ENCODE results near the gene VWA5B1. TPM values are rescaled to one million over a fixed set of nuclear protein-coding genes. Genes with fewer than 3 reads are reported as not detected.

VWA5B1 gene, protein sequence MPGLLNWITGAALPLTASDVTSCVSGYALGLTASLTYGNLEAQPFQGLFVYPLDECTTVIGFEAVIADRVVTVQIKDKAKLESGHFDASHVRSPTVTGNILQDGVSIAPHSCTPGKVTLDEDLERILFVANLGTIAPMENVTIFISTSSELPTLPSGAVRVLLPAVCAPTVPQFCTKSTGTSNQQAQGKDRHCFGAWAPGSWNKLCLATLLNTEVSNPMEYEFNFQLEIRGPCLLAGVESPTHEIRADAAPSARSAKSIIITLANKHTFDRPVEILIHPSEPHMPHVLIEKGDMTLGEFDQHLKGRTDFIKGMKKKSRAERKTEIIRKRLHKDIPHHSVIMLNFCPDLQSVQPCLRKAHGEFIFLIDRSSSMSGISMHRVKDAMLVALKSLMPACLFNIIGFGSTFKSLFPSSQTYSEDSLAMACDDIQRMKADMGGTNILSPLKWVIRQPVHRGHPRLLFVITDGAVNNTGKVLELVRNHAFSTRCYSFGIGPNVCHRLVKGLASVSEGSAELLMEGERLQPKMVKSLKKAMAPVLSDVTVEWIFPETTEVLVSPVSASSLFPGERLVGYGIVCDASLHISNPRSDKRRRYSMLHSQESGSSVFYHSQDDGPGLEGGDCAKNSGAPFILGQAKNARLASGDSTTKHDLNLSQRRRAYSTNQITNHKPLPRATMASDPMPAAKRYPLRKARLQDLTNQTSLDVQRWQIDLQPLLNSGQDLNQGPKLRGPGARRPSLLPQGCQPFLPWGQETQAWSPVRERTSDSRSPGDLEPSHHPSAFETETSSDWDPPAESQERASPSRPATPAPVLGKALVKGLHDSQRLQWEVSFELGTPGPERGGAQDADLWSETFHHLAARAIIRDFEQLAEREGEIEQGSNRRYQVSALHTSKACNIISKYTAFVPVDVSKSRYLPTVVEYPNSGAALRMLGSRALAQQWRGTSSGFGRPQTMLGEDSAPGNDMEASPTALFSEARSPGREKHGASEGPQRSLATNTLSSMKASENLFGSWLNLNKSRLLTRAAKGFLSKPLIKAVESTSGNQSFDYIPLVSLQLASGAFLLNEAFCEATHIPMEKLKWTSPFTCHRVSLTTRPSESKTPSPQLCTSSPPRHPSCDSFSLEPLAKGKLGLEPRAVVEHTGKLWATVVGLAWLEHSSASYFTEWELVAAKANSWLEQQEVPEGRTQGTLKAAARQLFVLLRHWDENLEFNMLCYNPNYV
- not detected for total RNA-seq

DNA sequence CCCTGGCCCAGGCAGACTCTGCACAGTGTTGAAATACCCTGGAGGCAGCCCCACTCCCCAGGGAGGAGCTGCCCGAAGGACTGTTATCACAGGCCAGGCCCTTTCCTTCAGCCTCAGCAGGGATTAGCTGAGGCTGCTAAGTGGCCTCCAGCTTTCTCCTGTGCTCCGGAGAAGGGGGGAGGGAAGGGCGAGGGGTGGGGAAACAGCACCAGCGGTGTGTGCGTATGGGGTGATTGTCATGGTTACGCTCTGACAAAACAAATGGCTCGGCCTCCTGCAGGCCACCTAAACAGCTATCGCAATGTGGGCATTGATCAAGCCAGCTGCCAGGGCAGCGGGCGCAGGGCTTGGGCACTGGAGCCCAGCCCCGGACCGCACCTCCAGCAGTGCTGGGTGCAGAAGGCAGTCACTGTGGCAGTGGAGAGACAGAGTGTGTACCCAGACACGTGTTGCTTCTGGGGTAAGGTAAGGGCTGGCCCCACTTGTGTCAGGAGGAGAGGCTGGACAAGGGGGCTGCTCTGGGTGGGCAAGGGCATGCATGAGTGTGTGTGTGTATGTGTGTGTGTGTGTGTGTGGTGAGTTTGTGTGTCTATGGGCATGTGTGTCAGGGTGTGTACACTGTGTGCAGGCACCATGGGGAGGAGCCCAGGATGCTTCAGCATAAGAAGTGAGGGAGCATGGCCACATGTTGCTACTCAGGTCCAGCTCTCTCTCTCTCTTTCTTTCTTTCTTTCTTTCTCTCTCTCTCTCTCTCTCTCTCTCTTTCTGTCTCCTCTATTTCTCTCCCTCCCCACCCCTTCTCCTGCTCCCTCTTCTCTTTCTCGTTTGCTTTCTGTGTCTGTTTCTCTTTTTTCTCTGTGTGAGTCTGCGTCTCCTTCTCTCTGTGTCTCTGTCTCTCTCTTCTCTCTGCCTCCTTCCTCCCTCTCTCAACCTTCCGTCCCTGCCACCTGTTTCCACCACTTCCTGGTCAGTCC lies at the start of gene VWA5B1:
Gene VWA5B1 (plus strand): TSS at position 252 of the 974 bp plus-strand sequence. CDS start 19,727 bp downstream, outside the sequence.
- no peak for TF ChIP-seq CTCF (IDR thresholded peaks at IDR 0.05)
- no peaks in the 10 kb centered on the region for H3K9me3 ChIP-seq
- no peak within 1 kb of the TSS for H3K4me3 ChIP-seq
- intact Hi-C loops (cut with DNase I) = no loop called here
- no peaks in the 10 kb centered on the region for H3K4me1 ChIP-seq
- H3K27ac ChIP-seq = no peak within 1 kb of the TSS
- no peak for DNase-seq (ENCODE audit: low spot score in 2 of 2)
- H3K27me3 ChIP-seq = no peaks in the 10 kb centered on the region
- no peaks in the 10 kb centered on the region for H3K36me3 ChIP-seq

DNA sequence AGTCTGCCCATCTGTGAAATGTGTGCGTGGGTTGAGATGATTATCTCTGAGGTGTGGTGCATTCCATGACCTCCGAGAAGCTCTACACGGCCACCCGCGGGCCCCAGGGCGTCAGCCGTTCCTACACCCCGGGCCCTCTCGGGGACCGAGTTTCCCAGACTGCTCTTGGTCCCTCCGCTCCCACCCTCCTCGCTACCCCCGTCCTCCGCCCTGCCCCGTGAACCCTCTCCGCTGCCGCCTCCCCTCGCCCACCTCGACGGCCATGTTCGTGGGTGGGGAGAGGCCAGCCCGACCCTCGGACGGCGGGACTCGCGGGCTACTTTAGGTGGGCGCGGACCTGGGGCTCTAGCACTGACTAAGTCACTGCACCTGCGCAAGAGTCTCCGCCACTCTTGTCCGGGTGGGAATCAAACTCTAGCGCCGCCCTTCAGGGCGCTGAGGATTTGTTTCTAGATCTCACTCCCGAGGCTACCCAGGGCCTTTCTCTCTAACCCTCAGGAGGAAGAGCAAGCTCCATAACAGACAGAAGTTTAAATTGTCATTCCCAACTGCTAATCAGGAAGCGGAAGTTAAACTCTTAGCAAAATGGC lies 47.7 kb upstream of the VWA5B1 start:
- Histone ChIP-seq H3K27ac (no peak overlapping the region), H3K4me3 (no peak overlapping the region), H3K9me3 (no peaks in the 10 kb centered on the region), H3K36me3 (no peaks in the 10 kb centered on the region), H3K4me1 (no peaks in the 10 kb centered on the region), H3K27me3 (no peaks in the 10 kb centered on the region)
- DNase-seq (ENCODE audit: low spot score in 2 of 2) = no peak
- intact Hi-C loops (cut with DNase I) = no loop called here
- TF ChIP-seq CTCF (IDR thresholded peaks at IDR 0.05) = no peak

- Histone ChIP-seq H3K27me3 (no peaks in the 10 kb centered on the region), H3K36me3 (no peaks in the 10 kb centered on the region), H3K9me3 (no peaks in the 10 kb centered on the region), H3K4me1 (no peaks in the 10 kb centered on the region), H3K4me3 (no peak overlapping the region), H3K27ac (no peak overlapping the region)
- no peak for DNase-seq (ENCODE audit: low spot score in 2 of 2)
- no peak for TF ChIP-seq CTCF (IDR thresholded peaks at IDR 0.05)
- intact Hi-C loops (cut with DNase I) = no loop called here
Measured at GRCh38 chr1:20248971-20249612, 41.6 kb upstream of the VWA5B1 start.

- Histone ChIP-seq H3K4me3 (no peak overlapping the region), H3K27me3 (no peaks in the 10 kb centered on the region), H3K27ac (no peak overlapping the region), H3K36me3 (no peaks in the 10 kb centered on the region), H3K9me3 (no peaks in the 10 kb centered on the region), H3K4me1 (no peaks in the 10 kb centered on the region)
- no peak for TF ChIP-seq CTCF (IDR thresholded peaks at IDR 0.05)
- intact Hi-C loops (cut with DNase I) = no loop called here
- DNase-seq (ENCODE audit: low spot score in 2 of 2) = no peak
Measured at GRCh38 chr1:20250340-20250989, 40.2 kb upstream of the VWA5B1 start.

Data from ascending aorta (tissue), 2 donors.